Retinal pigment epithelial cell (primary cell): ENCODE data around the gene CEBPG.

Experiments
- DNase-seq: peaks from one replicate; pipeline ENCODE4 v3.0.0-alpha.2; 2010; ENCODE audit warnings: low read depth
- H3K4me3 ChIP-seq: 2 replicates; pipeline ENCODE4 v1.5.1; 2011; ENCODE audit warnings: mild to moderate bottlenecking, low read length, control low read depth, moderate library complexity
- TF ChIP-seq, protein P1 (sequence below): conservative IDR thresholded peaks from 2 replicates; pipeline ENCODE4 v1.5.1; 2011; ENCODE audit warnings: low read depth, low read length, control low read depth, inconsistent platforms

The CEBPG gene

DNA sequence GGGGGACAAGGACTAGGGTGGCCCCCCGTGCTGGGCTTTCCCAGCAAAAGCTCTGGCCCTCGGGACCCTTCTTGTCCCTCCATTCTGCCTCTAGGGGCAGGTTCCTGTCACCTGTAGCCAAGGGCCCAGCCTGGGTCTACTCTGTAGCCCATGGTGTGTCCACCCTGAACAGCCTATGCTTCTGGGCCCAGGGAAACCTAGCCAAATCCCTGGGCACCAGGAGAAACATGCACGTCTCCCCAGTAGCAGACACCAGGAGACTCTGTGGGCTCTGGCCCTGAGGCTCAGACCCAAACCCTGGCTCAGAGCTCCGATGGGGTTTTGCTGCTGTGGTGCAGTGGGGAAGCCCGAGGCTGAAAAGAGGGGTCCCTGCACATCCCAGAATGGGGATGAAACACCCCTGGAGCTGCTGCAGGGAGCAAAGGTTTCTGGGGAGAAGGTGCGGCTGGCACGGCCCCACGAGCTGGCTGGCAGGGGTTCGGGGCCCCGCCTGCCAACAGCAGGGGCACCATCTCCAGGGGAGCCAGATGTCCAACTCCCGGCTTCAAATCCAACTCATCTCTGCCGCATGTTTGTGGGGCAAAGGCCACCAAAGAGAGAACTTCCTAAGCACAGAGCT is 18.2 kb downstream of the CEBPG start:
- no peak for DNase-seq
- H3K4me3 ChIP-seq: no peak overlapping the region
- TF ChIP-seq, protein P1, sequence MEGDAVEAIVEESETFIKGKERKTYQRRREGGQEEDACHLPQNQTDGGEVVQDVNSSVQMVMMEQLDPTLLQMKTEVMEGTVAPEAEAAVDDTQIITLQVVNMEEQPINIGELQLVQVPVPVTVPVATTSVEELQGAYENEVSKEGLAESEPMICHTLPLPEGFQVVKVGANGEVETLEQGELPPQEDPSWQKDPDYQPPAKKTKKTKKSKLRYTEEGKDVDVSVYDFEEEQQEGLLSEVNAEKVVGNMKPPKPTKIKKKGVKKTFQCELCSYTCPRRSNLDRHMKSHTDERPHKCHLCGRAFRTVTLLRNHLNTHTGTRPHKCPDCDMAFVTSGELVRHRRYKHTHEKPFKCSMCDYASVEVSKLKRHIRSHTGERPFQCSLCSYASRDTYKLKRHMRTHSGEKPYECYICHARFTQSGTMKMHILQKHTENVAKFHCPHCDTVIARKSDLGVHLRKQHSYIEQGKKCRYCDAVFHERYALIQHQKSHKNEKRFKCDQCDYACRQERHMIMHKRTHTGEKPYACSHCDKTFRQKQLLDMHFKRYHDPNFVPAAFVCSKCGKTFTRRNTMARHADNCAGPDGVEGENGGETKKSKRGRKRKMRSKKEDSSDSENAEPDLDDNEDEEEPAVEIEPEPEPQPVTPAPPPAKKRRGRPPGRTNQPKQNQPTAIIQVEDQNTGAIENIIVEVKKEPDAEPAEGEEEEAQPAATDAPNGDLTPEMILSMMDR: no peak

DNA sequence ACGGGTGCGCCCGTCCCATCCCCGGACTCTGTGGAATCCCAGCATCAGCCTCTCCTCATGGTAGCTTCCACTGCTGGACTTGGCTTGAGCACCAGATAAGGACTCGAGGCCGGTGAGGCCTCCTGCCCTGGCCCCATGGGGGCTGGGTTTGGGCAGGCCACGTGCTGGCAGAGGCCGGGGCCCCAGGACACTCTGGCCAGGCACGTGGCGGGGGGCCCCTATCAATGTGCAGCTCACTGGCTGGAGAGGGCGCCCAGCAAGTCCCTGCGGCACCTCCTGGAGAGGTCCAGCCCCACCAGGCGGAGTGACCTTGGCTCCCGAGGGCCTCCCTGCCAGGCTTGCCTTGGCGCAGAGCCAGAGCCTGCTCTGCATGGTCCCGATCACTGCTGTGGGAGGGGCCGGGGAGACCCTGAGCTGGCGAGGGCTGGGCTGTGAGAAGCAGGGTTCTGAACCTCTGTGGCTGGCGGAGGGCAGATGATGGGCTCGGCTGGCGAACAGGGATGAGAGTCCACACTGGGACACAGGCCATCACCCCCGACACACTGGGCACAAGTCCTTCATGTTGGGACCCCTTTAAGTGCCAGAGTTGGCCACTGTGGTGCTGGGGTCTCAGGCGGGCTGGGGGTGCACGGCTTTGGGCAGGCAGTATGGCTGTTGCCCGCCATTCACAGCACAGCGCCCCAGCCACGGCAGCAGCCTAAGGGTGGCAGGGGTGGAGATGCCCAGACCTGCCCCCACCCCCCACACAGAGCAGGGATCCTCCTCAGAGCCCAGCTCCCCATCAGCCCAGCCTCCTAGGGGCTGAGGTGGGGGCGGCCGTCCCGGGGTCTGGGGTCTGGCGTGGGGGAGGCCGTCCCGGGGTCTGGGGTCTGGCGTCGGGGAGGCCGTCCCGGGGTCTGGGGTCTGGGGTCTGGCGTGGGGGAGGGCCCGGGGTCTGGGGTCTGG is 19.1 kb downstream of the CEBPG start:
- DNase-seq: no peak
- TF ChIP-seq, protein P1: no peak
- no peak overlapping the region for H3K4me3 ChIP-seq

DNA sequence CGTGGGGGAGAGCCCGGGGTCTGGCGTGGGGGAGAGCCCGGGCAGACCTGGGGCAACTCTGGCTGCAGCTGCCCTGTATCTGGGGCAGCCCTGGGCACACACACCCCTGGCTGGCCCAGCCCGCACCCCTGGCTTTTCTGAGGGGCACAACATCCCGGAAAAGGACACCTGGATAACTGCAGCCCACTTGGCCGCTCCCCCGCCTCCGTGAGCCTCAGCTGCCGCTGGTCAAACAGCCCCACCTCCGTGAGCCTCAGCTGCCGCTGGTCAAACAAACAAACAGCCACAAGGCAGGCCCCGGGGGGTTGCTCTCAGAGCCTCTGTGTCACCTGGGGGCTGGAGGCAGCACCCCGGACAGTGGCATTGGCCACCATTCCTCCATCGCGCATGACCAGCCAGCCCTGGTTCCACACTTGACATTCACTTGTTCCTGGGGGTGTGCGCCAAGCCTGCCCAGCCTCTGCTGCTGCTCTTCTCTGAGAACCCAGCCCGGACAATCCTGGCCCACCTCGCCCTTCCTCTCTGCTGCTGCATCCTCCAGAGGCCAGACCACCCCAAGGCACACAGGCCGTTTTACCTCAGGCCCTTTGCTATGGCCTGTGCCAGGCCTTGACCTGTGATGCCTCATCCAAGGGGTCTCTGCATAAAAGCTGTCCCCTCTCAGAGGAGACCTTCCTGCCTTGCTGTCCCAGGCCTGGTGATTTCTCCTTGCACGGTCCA is 19.9 kb downstream of the CEBPG start:
- TF ChIP-seq, protein P1: no peak

DNA sequence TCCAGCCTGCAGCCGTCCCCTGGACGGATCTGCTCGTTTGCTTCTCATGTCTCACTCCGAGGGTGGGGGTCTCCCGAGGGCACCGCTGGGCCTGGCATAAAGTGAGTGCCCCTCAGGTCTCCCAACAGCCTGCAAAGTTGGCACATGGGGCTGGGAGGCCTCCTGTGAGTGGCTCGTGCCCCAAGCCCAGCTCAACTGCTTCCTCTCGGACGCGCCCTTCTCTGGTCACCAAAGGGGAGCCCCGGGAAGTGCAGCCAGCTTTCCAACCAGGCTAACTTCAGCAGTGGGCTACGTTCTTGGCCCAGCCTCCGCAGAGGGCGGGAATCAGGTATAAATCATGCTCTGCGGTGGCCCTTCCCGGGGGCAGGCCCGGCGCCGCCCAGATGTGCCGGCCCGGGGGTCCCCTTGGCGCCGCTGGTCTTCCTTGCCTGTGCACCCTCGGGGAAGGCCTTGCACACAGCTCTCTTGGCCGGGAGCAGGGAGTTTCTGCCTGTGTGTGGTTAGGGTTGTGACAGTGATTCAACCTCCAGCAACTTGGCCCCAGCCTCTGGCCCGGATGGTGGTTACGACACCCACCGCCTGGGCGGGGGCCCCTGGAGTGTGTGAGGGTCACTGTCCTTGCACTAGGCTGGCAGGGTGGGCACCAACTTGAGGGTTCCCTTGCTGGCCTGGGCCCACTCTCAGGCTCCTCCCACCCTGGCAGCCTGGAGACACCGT is 20.7 kb downstream of the CEBPG start:
- TF ChIP-seq, protein P1: no peak
- no peak for DNase-seq
- no peak overlapping the region for H3K4me3 ChIP-seq

More for the DNA sequence above, 19.9 kb downstream of the CEBPG start:
- no peak for DNase-seq
- no peak overlapping the region for H3K4me3 ChIP-seq

DNA sequence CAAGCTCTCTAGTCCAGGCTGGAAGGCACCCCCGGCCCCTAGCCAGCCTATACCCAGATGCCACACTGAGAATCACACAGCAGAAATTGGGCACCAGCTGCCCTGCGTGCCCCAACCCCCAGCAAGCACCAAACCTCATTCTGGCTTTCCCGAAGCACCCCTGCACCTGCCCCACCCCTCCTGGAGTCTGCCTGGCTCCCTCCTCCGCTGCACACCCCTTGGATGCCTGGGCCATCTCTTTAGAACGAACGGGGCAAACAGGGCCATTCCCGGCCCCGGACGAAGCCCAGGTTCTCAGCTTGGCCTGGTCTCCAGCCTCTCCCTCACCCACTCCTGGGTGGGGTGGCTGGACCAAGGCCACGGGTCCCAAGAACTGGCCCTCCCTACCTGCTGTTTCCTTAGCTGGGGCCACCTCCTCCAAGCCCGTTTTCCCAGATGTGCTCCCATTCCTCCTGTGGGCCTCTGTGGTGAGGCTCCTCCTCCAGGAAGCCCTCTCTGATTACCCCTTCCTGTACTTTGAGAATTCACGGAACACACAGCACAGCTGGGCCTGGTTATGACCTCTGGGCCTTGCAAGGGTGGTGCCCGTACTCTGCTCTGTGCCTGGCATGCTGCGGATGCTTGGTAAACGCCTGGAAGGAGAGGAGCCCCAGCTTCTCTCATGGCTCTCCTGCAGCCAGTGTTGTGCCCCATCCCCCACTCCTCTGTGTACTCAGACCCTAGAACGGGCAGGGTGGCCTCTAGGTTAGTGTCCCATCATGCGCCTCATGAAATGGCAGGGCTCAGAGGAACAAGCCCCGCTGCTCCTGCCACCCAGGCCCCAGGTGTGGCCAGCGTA is 21.4 kb downstream of the CEBPG start:
- DNase-seq: no peak
- H3K4me3 ChIP-seq: no peak overlapping the region
- TF ChIP-seq, protein P1: no peak
